Spleen (tissue), 11 donors: ENCODE results near the gene TBC1D8. TPM values are rescaled to one million over a fixed set of nuclear protein-coding genes. Genes with fewer than 3 reads are reported as not detected.

Source experiments
- DNase-seq: peaks from one replicate; pipeline ENCODE4 v3.0.0-alpha.2; 2020
- H3K27ac ChIP-seq, 8 donors: fragments of 200-600 bp; sonication (generic) in 7 of 8; 1 replicate in 4 of 8; 2 replicates in 4 of 8; pipeline versions ENCODE4 v1.5.0 to v1.8.0; 2016 to 2021; ENCODE audit warnings: inconsistent platforms in 4 of 8, mild to moderate bottlenecking in 4 of 8, moderate library complexity in 1 of 8
- H3K27me3 ChIP-seq, 7 donors: fragments of 200-600 bp; sonication (generic) in 6 of 7; replicated peaks in 1 of 7; 1 replicate in 4 of 7; 2 replicates in 3 of 7; pipeline versions ENCODE4 v1.5.0 to v1.8.0; 2016 to 2021; ENCODE audit warnings: inconsistent platforms in 3 of 7, mild to moderate bottlenecking in 1 of 7
- H3K36me3 ChIP-seq, 6 donors: fragments of 200-600 bp; sonication (generic) in 5 of 6; 1 replicate in 4 of 6; 2 replicates in 2 of 6; pipeline versions ENCODE4 v1.5.0 to v1.8.0; 2016 to 2021; ENCODE audit warnings: inconsistent platforms in 2 of 6
- H3K4me1 ChIP-seq, 6 donors: fragments of 200-600 bp; sonication (generic) in 5 of 6; 1 replicate in 3 of 6; 2 replicates in 3 of 6; pipeline versions ENCODE4 v1.5.0 to v1.8.0; 2016 to 2021; ENCODE audit warnings: inconsistent platforms in 3 of 6
- H3K4me3 ChIP-seq, 8 donors: fragments of 200-600 bp; sonication (generic) in 7 of 8; 1 replicate in 4 of 8; 2 replicates in 4 of 8; pipeline versions ENCODE4 v1.5.0 to v1.8.0; 2016 to 2021; ENCODE audit warnings: inconsistent platforms in 4 of 8, mild to moderate bottlenecking in 4 of 8, moderate library complexity in 2 of 8
- H3K9me3 ChIP-seq, 8 donors: fragments of 200-600 bp; sonication (generic) in 7 of 8; 1 replicate in 4 of 8; 2 replicates in 4 of 8; pipeline versions ENCODE4 v1.5.0 to v1.8.0; 2016 to 2021; ENCODE audit warnings: inconsistent platforms in 4 of 8
- POLR2A ChIP-seq, 3 donors: fragments of 450-650 bp; IDR thresholded peaks; one replicate each; pipeline ENCODE4 v1.5.1; 2017; ENCODE audit warnings: antibody characterized with exemption in 3 of 3, mild to moderate bottlenecking in 1 of 3
- POLR2AphosphoS5 ChIP-seq, 3 donors: sonication (generic); formaldehyde crosslinking; IDR thresholded peaks; one replicate each; pipeline ENCODE4 v1.5.1; 2017; ENCODE audit warnings: antibody characterized with exemption in 3 of 3
- WGBS, 5 donors: extraction: QIAGEN DNeasy Blood & Tissue Kit in 3 of 5; methylation state at CpG; one replicate each; pipeline versions ENCODE4 v1.1.5 to v1.1.7; 2013 to 2018; 5-methylcytosine and 5-hydroxymethylcytosine counted together
- intact Hi-C: fragments of 100-400 bp; cut with DNase I; formaldehyde crosslinking; loops from one replicate; pipeline ENCODE4 v1.15.0; 2023; ENCODE audit warnings: low total_unique reads
- polyA plus RNA-seq, 3 donors: library from polyadenylated mRNA; stranded (reverse); fragments of 200-250 nt; gene quantifications; one replicate each; pipeline ENCODE4 v1.2.1, GENCODE V29; 2013
- total RNA-seq, 7 donors: library from RNA; depleted of rRNA in 3 of 7; stranded (reverse); fragments of >200 nt in 3 of 7; fragmentation: NEBNext Ultra II Directional in 4 of 7; extraction: Animal tissue kit (Norgen Biotek cat#: 25700) in 4 of 7; gene quantifications; one replicate each; pipeline versions ENCODE4 v1.1.0 to v1.2.1, GENCODE V29; 2016 to 2021
- TF ChIP-seq, protein P1 (sequence below), 11 experiments: fragments of 200-600 bp in 7 of 11; fragments of 450-650 bp in 4 of 11; sonication (generic) in 4 of 11; IDR thresholded peaks in 8 of 11; conservative IDR thresholded peaks in 3 of 11; 1 replicate in 7 of 11; 2 replicates in 4 of 11; pipeline versions ENCODE4 v1.4.0 to v1.8.0; 2016 to 2021; ENCODE audit warnings: antibody characterized with exemption in 11 of 11, inconsistent platforms in 4 of 11, mild to moderate bottlenecking in 1 of 11
- donor health status: healthy with polysubstance abuse.
- donor health status: DM: no; HTN: no; CAD: no; lungs with moderate emphysema.
- donor health status: DM: no; HTN: no; CAD: no.
- donor health status: Bipolar disorder and iron deficiency.
- donor health status: healthy.
- donor health status: DM: no; HTN: no; CAD: no.
- donor health status: DM: yes; HTN: yes; CAD: no.

Gene TBC1D8
- total and polyA plus RNA-seq, 10 donors, result 7.2 to 104 (median 40.5) TPM

DNA sequence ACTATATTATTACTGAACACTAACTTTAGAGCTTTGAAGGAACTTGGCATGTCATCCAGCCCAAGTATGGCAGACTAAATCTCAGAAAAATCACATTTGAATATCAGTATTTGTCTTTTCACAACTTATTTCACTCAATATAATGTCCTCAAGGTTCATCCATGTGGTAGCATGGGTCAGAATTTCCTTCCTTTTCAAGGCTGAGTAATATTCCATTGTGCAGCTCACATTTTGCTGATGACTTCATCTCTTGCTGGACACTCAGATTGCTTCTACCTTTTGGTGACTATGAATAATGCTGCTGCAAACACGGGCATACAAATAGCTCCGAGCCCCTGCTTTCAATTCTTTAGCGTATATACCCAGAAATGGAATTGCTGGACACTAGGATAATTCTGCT is 102.4 kb downstream of the TBC1D8 start:
- no peak overlapping the region for H3K27ac ChIP-seq
- H3K4me3 ChIP-seq, result no peak overlapping the region
- H3K27me3 ChIP-seq, result no peaks in the 10 kb centered on the region
- peaks cover 0 to 13% (median 1%) of the 10 kb centered on the region in 6 donors for H3K4me1 ChIP-seq
- peaks cover 0 to 3% (median 0%) of the 10 kb centered on the region in 8 donors for H3K9me3 ChIP-seq
- DNase-seq, result no peak
- WGBS, 5 donors, result 64 to 95% (median 82%) methylated on average over 3 of the region's 3 CpGs
- peaks cover 0 to 73% (median 2%) of the 10 kb centered on the region in 6 donors for H3K36me3 ChIP-seq
- intact Hi-C loops, result loop anchor here (10.0 kb wide), 1 partner anchor 86 kb away; no protein-coding TSS in a partner anchor
- TF ChIP-seq, protein P1, sequence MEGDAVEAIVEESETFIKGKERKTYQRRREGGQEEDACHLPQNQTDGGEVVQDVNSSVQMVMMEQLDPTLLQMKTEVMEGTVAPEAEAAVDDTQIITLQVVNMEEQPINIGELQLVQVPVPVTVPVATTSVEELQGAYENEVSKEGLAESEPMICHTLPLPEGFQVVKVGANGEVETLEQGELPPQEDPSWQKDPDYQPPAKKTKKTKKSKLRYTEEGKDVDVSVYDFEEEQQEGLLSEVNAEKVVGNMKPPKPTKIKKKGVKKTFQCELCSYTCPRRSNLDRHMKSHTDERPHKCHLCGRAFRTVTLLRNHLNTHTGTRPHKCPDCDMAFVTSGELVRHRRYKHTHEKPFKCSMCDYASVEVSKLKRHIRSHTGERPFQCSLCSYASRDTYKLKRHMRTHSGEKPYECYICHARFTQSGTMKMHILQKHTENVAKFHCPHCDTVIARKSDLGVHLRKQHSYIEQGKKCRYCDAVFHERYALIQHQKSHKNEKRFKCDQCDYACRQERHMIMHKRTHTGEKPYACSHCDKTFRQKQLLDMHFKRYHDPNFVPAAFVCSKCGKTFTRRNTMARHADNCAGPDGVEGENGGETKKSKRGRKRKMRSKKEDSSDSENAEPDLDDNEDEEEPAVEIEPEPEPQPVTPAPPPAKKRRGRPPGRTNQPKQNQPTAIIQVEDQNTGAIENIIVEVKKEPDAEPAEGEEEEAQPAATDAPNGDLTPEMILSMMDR (IDR thresholded peaks at IDR 0.05 in 8 of 11, conservative IDR thresholded peaks at IDR 0.05 in 3 of 11), result no peak
- TF ChIP-seq POLR2A (IDR thresholded peaks at IDR 0.05), result no peak
- no peak for TF ChIP-seq POLR2AphosphoS5 (IDR thresholded peaks at IDR 0.05)

GRCh38 chr2:101047774-101048173 is 103.4 kb downstream of the TBC1D8 start:
- DNase-seq, result no peak
- no peaks in the 10 kb centered on the region for H3K27me3 ChIP-seq
- peaks cover 0 to 21% (median 6%) of the 10 kb centered on the region in 6 donors for H3K4me1 ChIP-seq
- H3K36me3 ChIP-seq, result peaks cover 0 to 63% (median 0%) of the 10 kb centered on the region in 6 donors
- no peak overlapping the region for H3K4me3 ChIP-seq
- 91 to 96% (median 96%) methylated on average over 6 of the region's 6 CpGs for WGBS, 5 donors
- intact Hi-C loops, result loop anchor here (10.0 kb wide), 1 partner anchor 87 kb away; no protein-coding TSS in a partner anchor
- TF ChIP-seq, protein P1 (IDR thresholded peaks at IDR 0.05 in 8 of 11, conservative IDR thresholded peaks at IDR 0.05 in 3 of 11), result no peak
- TF ChIP-seq POLR2AphosphoS5 (IDR thresholded peaks at IDR 0.05), result no peak
- TF ChIP-seq POLR2A (IDR thresholded peaks at IDR 0.05), result no peak
- peaks cover 0 to 3% (median 0%) of the 10 kb centered on the region in 8 donors for H3K9me3 ChIP-seq
- H3K27ac ChIP-seq, result no peak overlapping the region

GRCh38 chr2:101047075-101047766 is 104.0 kb downstream of the TBC1D8 start:
- Histone ChIP-seq H3K27me3 (no peaks in the 10 kb centered on the region), H3K4me1 (peaks cover 0 to 26% (median 9%) of the 10 kb centered on the region in 6 donors), H3K9me3 (peaks cover 0 to 3% (median 0%) of the 10 kb centered on the region in 8 donors), H3K36me3 (peaks cover 0 to 62% (median 0%) of the 10 kb centered on the region in 6 donors), H3K4me3 (no peak overlapping the region), H3K27ac (no peak overlapping the region)
- intact Hi-C loops, result loop anchor here (10.0 kb wide), 1 partner anchor 88 kb away; no protein-coding TSS in a partner anchor
- no peak for DNase-seq
- TF ChIP-seq POLR2AphosphoS5 (IDR thresholded peaks at IDR 0.05), result no peak
- 81 to 92% (median 87%) methylated on average over 12 of the region's 12 CpGs for WGBS, 5 donors

DNA sequence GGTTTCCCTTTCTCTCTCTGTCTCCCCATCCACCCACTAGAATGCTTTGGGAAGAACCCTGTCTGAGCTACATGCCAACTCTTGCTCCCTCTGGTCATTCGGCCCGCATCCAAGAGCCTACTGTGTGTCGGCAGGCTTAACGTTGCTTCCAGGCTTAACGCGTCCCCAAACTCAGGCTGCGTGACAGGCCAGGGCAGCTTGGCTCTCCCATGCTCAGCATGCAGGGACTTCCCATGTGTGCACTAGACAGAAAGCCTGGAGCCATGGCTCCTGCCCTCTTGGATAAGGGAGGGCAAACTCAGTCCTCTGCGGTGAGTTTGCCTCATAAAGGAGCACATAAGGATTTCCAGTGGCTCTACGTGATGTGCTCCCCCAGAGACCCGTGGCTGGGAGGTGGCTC is 105.9 kb downstream of the TBC1D8 start:
- intact Hi-C loops, result loop anchor here (10.0 kb wide), 1 partner anchor 89 kb away; no protein-coding TSS in a partner anchor
- Histone ChIP-seq H3K27ac (no peak overlapping the region), H3K4me1 (peaks cover 0 to 37% (median 12%) of the 10 kb centered on the region in 6 donors), H3K4me3 (no peak overlapping the region), H3K9me3 (peaks cover 0 to 3% (median 0%) of the 10 kb centered on the region in 8 donors), H3K36me3 (peaks cover 0 to 54% (median 0%) of the 10 kb centered on the region in 6 donors), H3K27me3 (no peaks in the 10 kb centered on the region)
- TF ChIP-seq POLR2AphosphoS5 (IDR thresholded peaks at IDR 0.05) (no peak), POLR2A (IDR thresholded peaks at IDR 0.05) (no peak)
- TF ChIP-seq, protein P1 (IDR thresholded peaks at IDR 0.05 in 8 of 11, conservative IDR thresholded peaks at IDR 0.05 in 3 of 11), result no peak
- no peak for DNase-seq
- 94 to 99% (median 97%) methylated on average over 10 of the region's 10 CpGs for WGBS, 5 donors
